Kidney epithelial cell (primary cell): ENCODE results near the gene CRABP1. TPM values are rescaled to one million over a fixed set of nuclear protein-coding genes. Genes with fewer than 3 reads are reported as not detected.

Experiments
- DNase-seq: peaks from one replicate; pipeline ENCODE4 v3.0.0-alpha.2; 2010; ENCODE audit warnings: low read depth
- H3K27me3 ChIP-seq: 2 replicates; pipeline ENCODE4 v1.6.0; 2011; ENCODE audit warnings: low read length; ENCODE audit not compliant: control insufficient read depth, insufficient read depth
- H3K36me3 ChIP-seq: 2 replicates; pipeline ENCODE4 v1.5.1; 2011; ENCODE audit warnings: low read length; ENCODE audit not compliant: control insufficient read depth, insufficient read depth
- H3K4me3 ChIP-seq: 2 replicates; pipeline ENCODE4 v1.5.1; 2011; ENCODE audit warnings: low read depth, mild to moderate bottlenecking, control low read depth, low read length
- CTCF ChIP-seq: IDR thresholded peaks from 2 replicates; pipeline ENCODE4 v1.5.1; 2011; ENCODE audit warnings: mild to moderate bottlenecking, moderate library complexity, low read length, control low read depth, inconsistent platforms; ENCODE audit not compliant: insufficient read depth, poor library complexity, severe bottlenecking
- total RNA-seq: library from RNA; depleted of rRNA; stranded (reverse); fragments of >200 nt; gene quantifications from 2 replicates; pipeline ENCODE4 v1.2.3, GENCODE V29; 2015

Gene CRABP1
- total RNA-seq, 1 donor from 2014 or later: not detected

DNA sequence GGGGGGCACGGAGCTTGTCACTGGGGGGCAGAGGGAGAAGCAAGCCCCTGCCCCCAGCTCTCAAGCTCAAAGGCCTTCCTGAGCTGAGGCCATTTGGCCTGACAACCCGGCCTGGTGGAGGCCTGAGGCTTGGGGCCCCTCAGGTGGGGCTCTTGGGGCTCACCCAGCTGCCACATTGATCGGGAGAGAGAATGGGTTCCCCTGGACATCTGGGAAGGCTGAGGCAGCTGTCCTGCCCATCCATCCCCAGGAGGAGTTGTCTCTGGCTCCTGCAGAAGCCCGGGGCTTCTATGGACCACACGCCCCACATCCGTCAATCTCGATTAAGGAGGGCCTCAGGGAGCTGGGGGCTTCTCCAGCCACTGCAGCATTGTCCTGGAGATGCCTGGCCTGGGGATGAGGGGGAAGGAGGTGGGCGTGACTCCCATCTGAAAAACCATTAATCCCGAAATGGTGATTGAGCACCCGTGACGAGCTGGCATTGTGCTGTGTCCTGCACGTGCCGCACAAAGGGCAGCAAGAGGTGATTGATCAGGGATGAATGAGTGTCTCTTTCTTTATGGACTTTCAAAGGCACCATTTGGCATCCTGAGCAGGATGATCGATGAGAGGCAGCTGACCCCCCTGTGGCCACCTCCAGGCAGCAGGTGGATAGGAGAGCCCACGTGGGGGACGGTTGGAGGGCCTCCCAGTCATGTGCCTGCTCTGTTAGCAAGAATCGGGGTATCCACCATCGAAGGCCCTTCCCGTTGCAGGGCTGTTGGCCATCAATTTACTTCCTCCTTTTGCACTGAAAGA is 17.2 kb upstream of the CRABP1 start:
- no peaks in the 10 kb centered on the region for H3K27me3 ChIP-seq
- no peak for TF ChIP-seq CTCF
- DNase-seq: no peak
- H3K4me3 ChIP-seq: no peak overlapping the region
- no peaks in the 10 kb centered on the region for H3K36me3 ChIP-seq

DNA sequence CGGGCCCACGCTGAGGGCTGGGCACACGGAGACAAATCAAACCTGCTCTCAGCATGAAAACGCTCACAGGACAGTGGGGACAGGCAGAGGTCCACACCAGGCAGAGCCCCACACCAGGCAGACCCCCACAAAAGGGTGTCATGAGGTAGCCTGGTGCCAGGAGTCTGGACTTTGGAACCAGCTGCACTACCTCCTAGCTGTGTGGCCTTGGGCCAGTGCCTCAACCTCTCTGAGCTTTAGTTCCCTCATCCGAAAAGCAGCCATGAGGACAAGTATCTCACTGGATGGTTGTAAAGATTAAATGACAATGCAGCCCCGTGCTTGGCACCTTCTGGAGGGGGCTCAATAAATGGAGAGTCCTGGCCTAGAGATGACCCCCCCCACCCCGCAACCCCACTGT is 16.5 kb upstream of the CRABP1 start:
- TF ChIP-seq CTCF: no peak
- H3K4me3 ChIP-seq: no peak overlapping the region
- no peaks in the 10 kb centered on the region for H3K36me3 ChIP-seq
- no peak for DNase-seq
- no peaks in the 10 kb centered on the region for H3K27me3 ChIP-seq

DNA sequence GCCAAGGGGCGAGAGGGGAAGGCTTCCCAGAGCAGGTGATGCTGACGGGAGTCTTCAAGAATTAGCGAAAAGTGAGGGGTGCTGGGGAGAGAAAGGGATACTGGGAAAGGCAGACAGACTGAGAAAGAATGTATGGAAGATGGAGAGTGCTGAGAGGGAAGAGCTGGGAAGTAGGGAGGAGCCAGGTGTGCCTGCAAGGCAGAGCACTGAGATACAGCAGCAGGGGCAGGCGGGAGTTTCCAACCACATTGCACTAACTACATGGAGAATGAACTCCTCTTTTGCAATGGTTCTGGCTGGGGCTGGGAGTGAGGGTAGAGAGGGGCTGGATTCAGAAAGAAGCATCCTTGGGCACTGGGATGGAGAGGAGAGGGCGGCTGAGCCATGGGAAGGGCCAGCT is 16.0 kb upstream of the CRABP1 start:
- DNase-seq: no peak
- no peaks in the 10 kb centered on the region for H3K27me3 ChIP-seq
- TF ChIP-seq CTCF: no peak
- H3K4me3 ChIP-seq: no peak overlapping the region
- no peaks in the 10 kb centered on the region for H3K36me3 ChIP-seq

DNA sequence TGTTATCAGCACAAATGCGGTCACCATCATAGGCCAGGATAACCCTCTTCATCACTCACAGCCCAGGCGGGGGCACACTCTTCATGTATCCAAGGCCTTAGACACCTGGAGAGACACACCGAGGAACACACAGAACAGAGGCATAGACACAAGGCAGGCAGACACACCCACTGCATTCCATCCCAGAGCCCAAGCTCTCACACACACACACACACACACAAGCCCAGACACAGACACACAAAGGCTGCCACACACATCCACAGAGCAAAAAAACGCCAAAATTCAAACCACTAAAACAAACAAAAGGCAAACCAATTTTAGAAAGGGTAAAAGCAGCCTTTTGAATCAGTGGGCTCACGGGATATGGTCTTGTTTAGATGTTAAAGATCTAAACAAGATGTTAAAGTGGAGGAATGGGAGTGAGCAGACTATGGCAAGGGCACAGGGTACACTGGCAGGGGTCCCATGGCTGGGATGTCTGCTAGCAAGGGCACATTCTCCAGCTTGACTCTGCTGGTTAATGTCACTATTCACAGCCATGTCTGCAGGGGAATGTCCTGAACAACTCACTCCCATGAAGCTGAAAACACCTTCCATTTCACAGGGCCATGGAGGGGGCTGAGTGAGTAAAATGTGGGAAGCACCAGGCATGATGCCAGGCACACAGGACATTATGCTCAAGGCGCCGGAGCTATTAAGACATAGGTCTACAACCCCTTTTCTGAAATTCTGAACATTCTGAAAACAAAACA is 14.9 kb upstream of the CRABP1 start:
- TF ChIP-seq CTCF: no peak
- peaks cover 3% of the 10 kb centered on the region for H3K27me3 ChIP-seq
- no peaks in the 10 kb centered on the region for H3K36me3 ChIP-seq
- DNase-seq: no peak
- no peak overlapping the region for H3K4me3 ChIP-seq

DNA sequence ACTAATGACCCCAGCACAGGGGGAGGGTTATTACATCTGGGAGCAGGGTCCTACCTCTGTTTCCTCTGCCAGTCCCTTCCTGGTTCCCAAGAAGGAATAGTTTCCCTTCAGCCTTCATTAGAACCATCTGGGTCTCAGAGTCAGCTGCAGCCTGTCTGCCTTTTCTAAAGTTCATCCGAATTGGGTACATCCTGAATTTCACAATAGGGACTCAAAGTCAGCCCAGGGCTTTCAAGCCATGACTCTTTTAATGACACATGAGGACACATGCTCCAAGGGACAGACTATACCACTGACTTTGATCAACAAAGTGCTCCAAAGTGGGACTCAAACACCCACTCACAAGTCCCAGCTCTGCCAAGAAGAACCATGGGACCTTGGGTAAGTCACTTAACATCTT is 12.7 kb upstream of the CRABP1 start:
- no peak for DNase-seq
- TF ChIP-seq CTCF: no peak
- Histone ChIP-seq H3K36me3 (no peaks in the 10 kb centered on the region), H3K4me3 (no peak overlapping the region), H3K27me3 (peaks cover 6% of the 10 kb centered on the region)
